Liver (tissue), 9 donors: ENCODE results near the gene AP3M1. TPM values are rescaled to one million over a fixed set of nuclear protein-coding genes. Genes with fewer than 3 reads are reported as not detected.

Experiments used
- DNase-seq: peaks from one replicate; pipeline ENCODE4 v3.0.0-alpha.2; 2017; ENCODE audit warnings: low spot score
- H3K27ac ChIP-seq, 2 donors: one replicate each; pipeline ENCODE4 v1.7.0; 2013; ENCODE audit warnings: inconsistent platforms in 2 of 2, low read length in 2 of 2, control low read depth in 1 of 2, low read depth in 1 of 2, mild to moderate bottlenecking in 1 of 2
- H3K27me3 ChIP-seq, 4 donors: one replicate each; pipeline versions ENCODE4 v1.6.1 to v1.7.0; 2013; ENCODE audit warnings: low read length in 3 of 4, inconsistent platforms in 1 of 4, mild to moderate bottlenecking in 1 of 4, moderate library complexity in 1 of 4; ENCODE audit not compliant: control insufficient read depth in 4 of 4, insufficient read depth in 4 of 4
- H3K36me3 ChIP-seq, 4 donors: one replicate each; pipeline versions ENCODE4 v1.6.1 to v1.7.0; 2013; ENCODE audit warnings: low read length in 3 of 4, mild to moderate bottlenecking in 3 of 4, low read depth in 1 of 4, moderate library complexity in 1 of 4; ENCODE audit not compliant: control insufficient read depth in 4 of 4, insufficient read depth in 3 of 4
- H3K4me1 ChIP-seq, 4 donors: one replicate each; pipeline versions ENCODE4 v1.6.1 to v1.7.0; 2013; ENCODE audit warnings: low read length in 3 of 4, mild to moderate bottlenecking in 3 of 4, moderate library complexity in 1 of 4; ENCODE audit not compliant: control insufficient read depth in 4 of 4, insufficient read depth in 4 of 4
- H3K4me3 ChIP-seq, 3 donors: one replicate each; pipeline versions ENCODE4 v1.6.1 to v1.7.0; 2013; ENCODE audit warnings: low read length in 3 of 3, control low read depth in 1 of 3, low read depth in 1 of 3, mild to moderate bottlenecking in 1 of 3
- H3K9ac ChIP-seq, 2 donors: one replicate each; pipeline ENCODE4 v1.7.0; 2013; ENCODE audit warnings: low read length in 2 of 2, mild to moderate bottlenecking in 2 of 2, moderate library complexity in 2 of 2, control low read depth in 1 of 2, low read depth in 1 of 2
- H3K9me3 ChIP-seq, 4 donors: one replicate each; pipeline versions ENCODE4 v1.6.1 to v1.7.0; 2013; ENCODE audit warnings: low read length in 3 of 4; ENCODE audit not compliant: control insufficient read depth in 4 of 4
- EGR1 ChIP-seq, 2 donors: IDR thresholded peaks; 2 replicates each; pipeline ENCODE4 v1.6.1; 2016 to 2018; ENCODE audit warnings: antibody characterized with exemption in 2 of 2, low read depth in 2 of 2
- FOXA1 ChIP-seq: IDR thresholded peaks from 2 replicates; pipeline ENCODE4 v1.6.1; 2016; ENCODE audit warnings: antibody characterized with exemption
- FOXA2 ChIP-seq: IDR thresholded peaks from 2 replicates; pipeline ENCODE4 v1.6.1; 2016; ENCODE audit warnings: antibody characterized with exemption
- GABPA ChIP-seq, 2 donors: IDR thresholded peaks in 1 of 2; conservative IDR thresholded peaks in 1 of 2; 2 replicates each; pipeline ENCODE4 v1.6.1; 2016; ENCODE audit warnings: antibody characterized with exemption in 2 of 2, mild to moderate bottlenecking in 1 of 2, moderate library complexity in 1 of 2
- HNF4A ChIP-seq, 2 donors: conservative IDR thresholded peaks; 2 replicates each; pipeline ENCODE4 v1.6.1; 2016; ENCODE audit warnings: antibody characterized with exemption in 2 of 2, mild to moderate bottlenecking in 2 of 2
- HNF4G ChIP-seq: IDR thresholded peaks from 2 replicates; pipeline ENCODE4 v1.6.1; 2016; ENCODE audit warnings: antibody characterized with exemption
- JUND ChIP-seq, 2 donors: IDR thresholded peaks; 2 replicates each; pipeline ENCODE4 v1.6.1; 2016; ENCODE audit warnings: antibody characterized with exemption in 2 of 2
- NR2F2 ChIP-seq: IDR thresholded peaks from 2 replicates; pipeline ENCODE4 v1.6.1; 2016; ENCODE audit warnings: antibody characterized with exemption
- RAD21 ChIP-seq, 2 donors: IDR thresholded peaks; 2 replicates each; pipeline ENCODE4 v1.6.1; 2016; ENCODE audit warnings: antibody characterized with exemption in 2 of 2, mild to moderate bottlenecking in 2 of 2
- RXRA ChIP-seq, 2 donors: IDR thresholded peaks; 2 replicates each; pipeline ENCODE4 v1.6.1; 2017 to 2018; ENCODE audit warnings: antibody characterized with exemption in 2 of 2, mild to moderate bottlenecking in 1 of 2
- SP1 ChIP-seq: IDR thresholded peaks from 2 replicates; pipeline ENCODE4 v1.6.1; 2018; ENCODE audit warnings: antibody characterized with exemption, mild to moderate bottlenecking
- TAF1 ChIP-seq: conservative IDR thresholded peaks from 2 replicates; pipeline ENCODE4 v1.6.1; 2016; ENCODE audit warnings: antibody characterized with exemption, mild to moderate bottlenecking
- YY1 ChIP-seq: IDR thresholded peaks from 2 replicates; pipeline ENCODE4 v1.6.1; 2016; ENCODE audit warnings: antibody characterized with exemption, mild to moderate bottlenecking
- WGBS: extraction: QIAGEN DNeasy Blood & Tissue Kit; methylation state at CpG from one replicate; pipeline ENCODE4 v1.1.7; 2013; 5-methylcytosine and 5-hydroxymethylcytosine counted together
- polyA plus RNA-seq, 2 donors: library from polyadenylated mRNA; stranded (reverse) in 1 of 2; unstranded in 1 of 2; fragments of 200-250 nt in 1 of 2; fragments of >200 nt in 1 of 2; fragmentation: Nextera tagmentation in 1 of 2; extraction: Ambion mirVana in 1 of 2; gene quantifications; one replicate each; pipeline versions ENCODE4 v1.2.1 to v1.2.3, GENCODE V29; 2013 to 2015
- total RNA-seq, 2 donors: library from RNA; depleted of rRNA; stranded (reverse); fragments of >200 nt; gene quantifications; one replicate each; pipeline ENCODE4 v1.2.3, GENCODE V29; 2014
- TF ChIP-seq, protein P1 (sequence below): IDR thresholded peaks from 2 replicates; pipeline ENCODE4 v1.6.1; 2016; ENCODE audit warnings: antibody characterized with exemption
- TF ChIP-seq, protein P2 (sequence below): fragments of 150-350 bp; IDR thresholded peaks from 2 replicates; pipeline ENCODE4 v1.5.1; 2017; ENCODE audit warnings: improper control_type of control experiment, low read depth, low read length; ENCODE audit not compliant: missing input control
- TF ChIP-seq, protein P3 (sequence below): IDR thresholded peaks from 2 replicates; pipeline ENCODE4 v1.6.1; 2016; ENCODE audit warnings: antibody characterized with exemption, mild to moderate bottlenecking
- TF ChIP-seq, protein P4 (sequence below): IDR thresholded peaks from 2 replicates; pipeline ENCODE4 v1.6.1; 2016; ENCODE audit warnings: antibody characterized with exemption
- TF ChIP-seq, protein P5 (sequence below): IDR thresholded peaks from 2 replicates; pipeline ENCODE4 v1.6.1; 2016; ENCODE audit warnings: antibody characterized with exemption
- donor health status: healthy.
- donor health status: healthy.
- donor health status: healthy.
- donor health status: healthy.
- donor health status: healthy.

AP3M1 gene
- total and polyA plus RNA-seq, 4 donors, result 7.5 to 24.8 (median 16.6) TPM

DNA sequence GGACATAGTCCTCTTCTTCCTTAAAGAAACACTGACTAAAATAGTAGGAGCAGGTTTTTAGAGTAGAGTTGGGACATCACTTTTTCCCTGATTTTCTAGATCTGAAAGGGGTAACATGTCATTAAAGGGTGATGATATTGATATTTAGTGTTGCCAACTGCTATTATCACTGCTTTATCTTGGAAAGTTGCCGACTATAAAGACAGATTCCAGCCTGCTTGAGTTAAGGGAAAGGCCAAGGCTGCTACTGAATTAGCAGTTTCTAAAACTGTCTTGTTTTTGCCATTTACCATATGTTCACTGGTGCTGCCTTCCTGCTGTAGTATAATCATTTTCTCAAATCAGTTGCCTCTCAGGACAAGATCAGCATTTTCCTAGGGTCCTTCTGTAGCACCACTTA is 29.7 kb downstream of the AP3M1 start:
- Histone ChIP-seq H3K27ac (no peak overlapping the region), H3K4me3 (no peak overlapping the region), H3K36me3 (peaks cover 12 to 69% (median 52%) of the 10 kb centered on the region in 4 donors), H3K9me3 (no peaks in the 10 kb centered on the region), H3K27me3 (no peaks in the 10 kb centered on the region), H3K9ac (no peak overlapping the region), H3K4me1 (no peaks in the 10 kb centered on the region)
- TF ChIP-seq, protein P1, sequence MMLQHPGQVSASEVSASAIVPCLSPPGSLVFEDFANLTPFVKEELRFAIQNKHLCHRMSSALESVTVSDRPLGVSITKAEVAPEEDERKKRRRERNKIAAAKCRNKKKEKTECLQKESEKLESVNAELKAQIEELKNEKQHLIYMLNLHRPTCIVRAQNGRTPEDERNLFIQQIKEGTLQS, result no peak
- TF ChIP-seq FOXA1 (no peak), NR2F2 (no peak), FOXA2 (no peak), SP1 (no peak), HNF4A (conservative IDR thresholded peaks at IDR 0.05) (no peak), EGR1 (IDR thresholded peaks at IDR 0.05; ENCODE audit: low read depth in 2 of 2) (no peak), RXRA (IDR thresholded peaks at IDR 0.05) (no peak), GABPA (IDR thresholded peaks at IDR 0.05 in 1 of 2, conservative IDR thresholded peaks at IDR 0.05 in 1 of 2) (no peak), HNF4G (no peak), YY1 (no peak), TAF1 (no peak), JUND (IDR thresholded peaks at IDR 0.05) (no peak), RAD21 (IDR thresholded peaks at IDR 0.05) (no peak)
- TF ChIP-seq, protein P2, sequence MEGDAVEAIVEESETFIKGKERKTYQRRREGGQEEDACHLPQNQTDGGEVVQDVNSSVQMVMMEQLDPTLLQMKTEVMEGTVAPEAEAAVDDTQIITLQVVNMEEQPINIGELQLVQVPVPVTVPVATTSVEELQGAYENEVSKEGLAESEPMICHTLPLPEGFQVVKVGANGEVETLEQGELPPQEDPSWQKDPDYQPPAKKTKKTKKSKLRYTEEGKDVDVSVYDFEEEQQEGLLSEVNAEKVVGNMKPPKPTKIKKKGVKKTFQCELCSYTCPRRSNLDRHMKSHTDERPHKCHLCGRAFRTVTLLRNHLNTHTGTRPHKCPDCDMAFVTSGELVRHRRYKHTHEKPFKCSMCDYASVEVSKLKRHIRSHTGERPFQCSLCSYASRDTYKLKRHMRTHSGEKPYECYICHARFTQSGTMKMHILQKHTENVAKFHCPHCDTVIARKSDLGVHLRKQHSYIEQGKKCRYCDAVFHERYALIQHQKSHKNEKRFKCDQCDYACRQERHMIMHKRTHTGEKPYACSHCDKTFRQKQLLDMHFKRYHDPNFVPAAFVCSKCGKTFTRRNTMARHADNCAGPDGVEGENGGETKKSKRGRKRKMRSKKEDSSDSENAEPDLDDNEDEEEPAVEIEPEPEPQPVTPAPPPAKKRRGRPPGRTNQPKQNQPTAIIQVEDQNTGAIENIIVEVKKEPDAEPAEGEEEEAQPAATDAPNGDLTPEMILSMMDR, result no peak
- TF ChIP-seq, protein P3, sequence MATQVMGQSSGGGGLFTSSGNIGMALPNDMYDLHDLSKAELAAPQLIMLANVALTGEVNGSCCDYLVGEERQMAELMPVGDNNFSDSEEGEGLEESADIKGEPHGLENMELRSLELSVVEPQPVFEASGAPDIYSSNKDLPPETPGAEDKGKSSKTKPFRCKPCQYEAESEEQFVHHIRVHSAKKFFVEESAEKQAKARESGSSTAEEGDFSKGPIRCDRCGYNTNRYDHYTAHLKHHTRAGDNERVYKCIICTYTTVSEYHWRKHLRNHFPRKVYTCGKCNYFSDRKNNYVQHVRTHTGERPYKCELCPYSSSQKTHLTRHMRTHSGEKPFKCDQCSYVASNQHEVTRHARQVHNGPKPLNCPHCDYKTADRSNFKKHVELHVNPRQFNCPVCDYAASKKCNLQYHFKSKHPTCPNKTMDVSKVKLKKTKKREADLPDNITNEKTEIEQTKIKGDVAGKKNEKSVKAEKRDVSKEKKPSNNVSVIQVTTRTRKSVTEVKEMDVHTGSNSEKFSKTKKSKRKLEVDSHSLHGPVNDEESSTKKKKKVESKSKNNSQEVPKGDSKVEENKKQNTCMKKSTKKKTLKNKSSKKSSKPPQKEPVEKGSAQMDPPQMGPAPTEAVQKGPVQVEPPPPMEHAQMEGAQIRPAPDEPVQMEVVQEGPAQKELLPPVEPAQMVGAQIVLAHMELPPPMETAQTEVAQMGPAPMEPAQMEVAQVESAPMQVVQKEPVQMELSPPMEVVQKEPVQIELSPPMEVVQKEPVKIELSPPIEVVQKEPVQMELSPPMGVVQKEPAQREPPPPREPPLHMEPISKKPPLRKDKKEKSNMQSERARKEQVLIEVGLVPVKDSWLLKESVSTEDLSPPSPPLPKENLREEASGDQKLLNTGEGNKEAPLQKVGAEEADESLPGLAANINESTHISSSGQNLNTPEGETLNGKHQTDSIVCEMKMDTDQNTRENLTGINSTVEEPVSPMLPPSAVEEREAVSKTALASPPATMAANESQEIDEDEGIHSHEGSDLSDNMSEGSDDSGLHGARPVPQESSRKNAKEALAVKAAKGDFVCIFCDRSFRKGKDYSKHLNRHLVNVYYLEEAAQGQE, result no peak
- TF ChIP-seq, protein P4, sequence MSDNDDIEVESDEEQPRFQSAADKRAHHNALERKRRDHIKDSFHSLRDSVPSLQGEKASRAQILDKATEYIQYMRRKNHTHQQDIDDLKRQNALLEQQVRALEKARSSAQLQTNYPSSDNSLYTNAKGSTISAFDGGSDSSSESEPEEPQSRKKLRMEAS, result no peak
- TF ChIP-seq, protein P5, sequence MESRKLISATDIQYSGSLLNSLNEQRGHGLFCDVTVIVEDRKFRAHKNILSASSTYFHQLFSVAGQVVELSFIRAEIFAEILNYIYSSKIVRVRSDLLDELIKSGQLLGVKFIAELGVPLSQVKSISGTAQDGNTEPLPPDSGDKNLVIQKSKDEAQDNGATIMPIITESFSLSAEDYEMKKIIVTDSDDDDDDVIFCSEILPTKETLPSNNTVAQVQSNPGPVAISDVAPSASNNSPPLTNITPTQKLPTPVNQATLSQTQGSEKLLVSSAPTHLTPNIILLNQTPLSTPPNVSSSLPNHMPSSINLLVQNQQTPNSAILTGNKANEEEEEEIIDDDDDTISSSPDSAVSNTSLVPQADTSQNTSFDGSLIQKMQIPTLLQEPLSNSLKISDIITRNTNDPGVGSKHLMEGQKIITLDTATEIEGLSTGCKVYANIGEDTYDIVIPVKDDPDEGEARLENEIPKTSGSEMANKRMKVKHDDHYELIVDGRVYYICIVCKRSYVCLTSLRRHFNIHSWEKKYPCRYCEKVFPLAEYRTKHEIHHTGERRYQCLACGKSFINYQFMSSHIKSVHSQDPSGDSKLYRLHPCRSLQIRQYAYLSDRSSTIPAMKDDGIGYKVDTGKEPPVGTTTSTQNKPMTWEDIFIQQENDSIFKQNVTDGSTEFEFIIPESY, result no peak
- no peak for DNase-seq
- 76% methylated on average over 1 of the region's 1 CpG for WGBS
